Measurements from ENCODE around the gene GAB4.
"Not testable (repeated sequence)": the region's sequence is repeated elsewhere in the genome, so short reads cannot be mapped to it uniquely, and the experiment has no call there.

GAB4 gene

DNA sequence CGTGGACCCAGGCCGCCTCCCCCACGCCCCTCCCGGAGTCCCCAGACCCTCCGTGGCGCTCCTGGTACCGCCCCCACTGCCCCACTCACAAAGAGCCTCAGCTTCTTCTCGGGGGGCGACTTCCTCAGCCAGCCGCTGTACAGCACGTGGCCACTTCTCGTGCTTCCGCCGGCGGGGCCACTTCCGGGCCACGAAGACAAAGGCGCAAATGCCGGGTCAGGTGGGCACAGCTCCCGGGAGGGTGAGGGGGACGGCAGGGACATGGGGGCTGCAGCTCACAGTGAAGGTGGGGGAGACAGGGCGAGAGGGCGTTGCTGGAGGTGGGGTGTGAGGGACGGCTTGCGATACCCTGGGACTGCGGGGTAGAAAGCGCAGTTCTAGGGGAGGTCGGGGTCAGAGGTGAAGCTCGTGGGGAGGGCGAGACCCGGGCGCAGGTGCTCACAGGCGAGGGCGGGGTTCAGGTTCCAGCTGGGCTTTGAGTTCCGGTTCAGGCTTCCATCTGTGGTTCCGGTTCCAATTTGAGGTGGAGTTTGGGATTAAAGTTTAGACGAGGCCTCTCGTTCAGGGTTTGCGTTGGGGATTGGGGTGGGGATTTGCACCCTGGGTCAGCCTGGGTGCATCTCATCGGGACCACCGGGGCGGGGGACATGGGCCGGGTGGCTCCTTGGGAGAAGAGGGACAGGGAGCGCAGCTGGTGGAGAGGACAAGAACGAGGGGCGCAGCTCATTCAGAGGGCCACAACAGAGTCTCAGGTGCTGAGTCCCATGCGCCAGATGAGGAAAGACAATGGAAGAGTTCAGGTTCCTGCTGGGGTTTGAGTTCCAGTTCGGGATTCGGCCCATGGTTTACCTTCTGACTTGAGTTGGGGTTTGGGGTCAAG lies at the start of gene GAB4:
Gene GAB4, minus strand, starts transcription at position 371 of the 880 bp plus-strand sequence. Its CDS starts 108 bp downstream, at position 263.
- DNase-seq, result no peak

DNA sequence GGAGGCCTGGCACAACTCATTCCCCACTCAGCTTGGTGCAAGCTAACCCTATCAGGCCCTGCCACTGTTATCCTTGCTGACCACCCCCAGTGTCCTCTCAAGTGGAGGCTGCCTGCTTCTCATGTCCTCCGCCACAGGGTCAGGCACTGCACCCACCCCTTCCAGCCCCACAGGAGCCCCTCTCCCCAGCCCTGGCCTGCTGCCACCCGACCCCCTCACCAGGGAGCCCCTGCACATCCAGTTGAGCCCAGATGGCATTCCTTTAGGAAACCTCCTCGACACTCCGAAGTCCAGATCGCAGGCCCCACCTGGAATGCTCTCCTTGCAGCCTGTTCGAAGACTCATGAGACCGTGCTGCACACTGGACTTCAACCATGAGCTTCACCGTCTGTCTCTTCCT lies 48.8 kb upstream of the GAB4 start:
- DNase-seq, result no peak

- no peak for DNase-seq
Observed at GRCh38 chr22:17056058-17056457, 48.0 kb upstream of the GAB4 start.

GRCh38 chr22:17047656-17048055 lies 39.6 kb upstream of the GAB4 start:
- DNase-seq, result no peak

GRCh38 chr22:17046566-17047348 lies 38.7 kb upstream of the GAB4 start:
- no peak for DNase-seq

DNA sequence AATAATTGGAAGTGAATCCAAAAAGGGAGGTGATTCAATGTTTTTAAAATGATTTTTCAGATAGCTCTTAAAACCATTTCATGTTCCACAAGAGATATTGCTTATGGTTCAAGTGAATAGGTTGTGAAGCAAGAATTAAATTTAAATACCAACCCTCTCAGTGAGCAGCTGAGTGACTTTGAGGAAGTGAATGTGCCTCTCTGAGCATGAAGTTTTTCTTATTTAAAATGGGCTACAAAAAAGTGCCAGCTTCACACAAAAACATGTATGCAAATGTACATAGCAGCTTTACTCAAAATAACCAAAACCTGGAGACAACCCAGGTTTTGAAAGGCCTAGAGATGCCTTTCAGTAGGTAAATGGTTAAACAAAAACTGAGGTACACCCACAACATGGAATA lies 35.5 kb upstream of the GAB4 start:
- no peak for DNase-seq

DNA sequence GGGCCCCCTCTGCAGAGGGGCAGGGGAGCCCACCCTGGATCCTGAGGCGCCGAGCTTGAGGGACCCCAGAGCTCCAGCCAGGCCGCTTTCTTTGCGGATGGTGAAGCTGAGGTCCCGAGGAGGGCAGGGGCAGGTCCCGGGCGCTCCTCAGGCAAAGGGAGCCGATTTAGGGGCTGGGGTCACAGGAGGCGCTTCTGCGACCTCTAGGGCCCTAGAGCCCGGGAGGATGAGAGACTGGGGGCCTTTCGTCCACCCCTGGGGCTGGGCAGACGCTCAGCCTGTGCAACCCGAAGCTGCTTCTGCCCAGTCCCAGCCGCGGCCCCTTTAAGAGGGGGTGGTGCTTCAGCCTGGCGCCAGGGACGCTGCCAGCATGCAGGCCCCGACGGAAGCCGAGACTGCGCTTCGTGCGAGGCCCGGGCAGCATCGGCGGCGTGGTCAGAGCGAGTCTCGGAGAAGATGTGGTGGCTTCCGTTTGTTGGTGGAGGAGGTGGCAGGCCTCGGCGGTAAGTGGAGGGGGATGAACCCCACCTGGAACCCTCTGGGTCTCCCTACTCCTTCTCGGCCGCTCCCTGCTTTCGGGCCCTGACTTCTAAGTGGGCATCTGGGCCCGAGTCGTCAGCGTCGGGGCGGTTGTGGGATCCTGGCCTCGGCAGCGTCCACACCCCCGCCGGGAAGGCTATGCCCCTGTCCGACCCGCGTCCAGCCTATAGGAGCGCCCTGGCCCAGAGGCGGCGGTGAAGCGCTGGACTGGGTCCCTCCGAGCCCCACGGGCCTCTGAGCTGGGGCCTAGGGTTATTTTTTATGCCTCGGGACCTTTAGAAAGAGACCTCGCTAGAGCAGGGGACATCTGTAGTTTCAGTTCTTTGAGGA lies 29.1 kb upstream of the GAB4 start:
- not testable (repeated sequence) for DNase-seq

DNA sequence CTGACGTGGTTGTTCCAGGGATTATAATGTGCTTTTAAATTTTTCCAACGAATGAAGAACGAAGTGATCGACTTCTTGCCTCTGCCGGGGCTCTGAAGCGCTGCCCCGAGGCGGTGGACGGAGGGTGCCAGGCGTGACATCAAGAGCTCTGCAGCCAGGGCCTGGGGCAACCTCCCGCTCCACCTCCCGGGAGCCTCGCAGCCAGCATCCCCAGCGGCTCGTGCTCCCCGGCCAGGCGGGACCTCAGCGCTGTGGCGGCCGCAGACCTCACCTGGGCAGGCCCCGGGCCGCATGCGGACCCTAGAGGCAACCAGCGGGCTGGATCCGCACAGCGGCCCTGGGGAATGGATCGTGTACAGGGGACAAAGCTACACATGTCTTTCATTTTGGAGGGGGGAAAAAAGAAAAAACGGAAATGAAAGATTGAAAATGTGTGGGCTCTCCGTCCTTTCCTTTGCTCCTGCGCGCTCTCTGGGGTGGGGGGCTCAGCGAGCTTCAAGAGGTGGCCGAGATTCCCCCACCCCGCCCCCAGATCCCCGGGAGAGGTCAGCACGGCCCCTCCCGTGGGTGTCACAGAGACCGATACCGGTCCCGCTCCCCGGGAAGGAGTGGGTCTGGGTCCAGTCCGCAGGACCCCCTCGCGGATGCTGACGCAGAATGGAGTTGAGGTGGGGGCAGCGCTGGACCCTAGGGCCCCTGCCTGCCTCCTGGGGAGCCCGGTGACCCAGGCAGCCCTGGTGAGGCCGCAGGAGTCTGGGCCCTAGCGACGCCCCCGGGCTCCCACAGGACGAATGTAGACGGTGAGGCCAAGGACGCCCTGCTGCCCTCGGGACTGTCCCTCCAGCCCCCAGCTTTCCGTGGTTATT lies 28.2 kb upstream of the GAB4 start:
- not testable (repeated sequence) for DNase-seq

GRCh38 chr22:17035246-17035645 lies 27.2 kb upstream of the GAB4 start:
- no peak for DNase-seq

DNA sequence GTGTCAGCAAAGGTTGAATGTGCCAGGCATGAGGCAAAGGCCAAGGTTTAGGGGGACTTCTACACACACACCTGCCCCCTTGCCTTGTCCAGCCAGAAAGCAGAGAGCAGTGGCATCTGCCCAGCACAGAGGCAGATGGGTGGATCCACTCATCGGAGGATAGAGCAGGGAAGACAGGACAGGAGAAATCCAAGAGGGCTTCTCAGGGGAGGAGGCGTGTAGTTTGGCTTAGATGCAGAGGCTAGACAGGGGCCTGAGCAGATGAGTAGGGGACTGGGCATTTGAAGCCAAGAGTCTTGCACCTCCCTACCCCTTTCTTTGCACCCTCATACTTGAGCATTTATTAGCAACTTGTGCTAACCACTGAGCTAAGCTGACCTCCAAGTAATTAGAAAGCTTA lies 26.5 kb upstream of the GAB4 start:
- not testable (repeated sequence) for DNase-seq

- not testable (repeated sequence) for DNase-seq
Observed at GRCh38 chr22:17032277-17032676, 24.3 kb upstream of the GAB4 start.

DNA sequence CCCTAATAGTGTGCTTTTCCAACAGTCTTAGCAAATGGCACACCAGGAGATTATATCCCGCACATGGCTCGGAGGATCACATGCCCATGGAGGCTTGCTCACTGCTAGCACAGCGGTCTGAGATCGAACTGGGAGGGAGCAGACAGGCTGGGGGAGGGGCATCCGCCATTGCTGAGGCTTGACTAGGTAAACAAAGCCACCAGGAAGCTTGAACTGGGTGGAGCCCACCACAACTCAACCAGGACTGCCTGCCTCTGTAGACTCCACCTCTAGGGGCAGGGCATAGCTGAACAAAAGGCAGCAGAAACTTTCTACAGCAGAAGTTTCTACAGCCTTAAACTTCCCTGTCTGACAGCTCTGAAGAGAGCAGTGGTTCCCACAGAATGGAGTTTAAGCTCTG lies 16.4 kb upstream of the GAB4 start:
- DNase-seq, result not testable (repeated sequence)

GRCh38 chr22:17015552-17015951 lies 7.5 kb upstream of the GAB4 start:
- DNase-seq, result not testable (repeated sequence)

DNA sequence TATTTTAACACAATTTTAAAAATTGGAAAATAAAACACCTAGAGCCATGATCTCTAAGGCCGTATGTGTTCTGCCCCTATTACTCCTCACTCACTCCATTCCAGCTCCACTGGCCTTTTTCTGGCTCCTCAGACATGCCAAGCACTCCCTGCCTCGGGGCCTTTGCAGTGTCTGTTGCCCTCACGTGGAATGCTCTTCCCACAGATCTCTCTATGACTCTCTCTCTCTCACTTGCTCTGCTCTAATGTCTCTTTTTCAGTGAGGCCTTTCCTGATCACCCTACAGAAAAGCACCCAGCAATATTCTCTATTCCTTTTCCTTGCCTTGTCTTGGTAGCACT lies 6.0 kb upstream of the GAB4 start:
- not testable (repeated sequence) for DNase-seq

GRCh38 chr22:17013396-17014100 lies 5.5 kb upstream of the GAB4 start:
- DNase-seq, result no peak

GRCh38 chr22:17012267-17012666 lies 4.2 kb upstream of the GAB4 start:
- DNase-seq, result no peak

DNA sequence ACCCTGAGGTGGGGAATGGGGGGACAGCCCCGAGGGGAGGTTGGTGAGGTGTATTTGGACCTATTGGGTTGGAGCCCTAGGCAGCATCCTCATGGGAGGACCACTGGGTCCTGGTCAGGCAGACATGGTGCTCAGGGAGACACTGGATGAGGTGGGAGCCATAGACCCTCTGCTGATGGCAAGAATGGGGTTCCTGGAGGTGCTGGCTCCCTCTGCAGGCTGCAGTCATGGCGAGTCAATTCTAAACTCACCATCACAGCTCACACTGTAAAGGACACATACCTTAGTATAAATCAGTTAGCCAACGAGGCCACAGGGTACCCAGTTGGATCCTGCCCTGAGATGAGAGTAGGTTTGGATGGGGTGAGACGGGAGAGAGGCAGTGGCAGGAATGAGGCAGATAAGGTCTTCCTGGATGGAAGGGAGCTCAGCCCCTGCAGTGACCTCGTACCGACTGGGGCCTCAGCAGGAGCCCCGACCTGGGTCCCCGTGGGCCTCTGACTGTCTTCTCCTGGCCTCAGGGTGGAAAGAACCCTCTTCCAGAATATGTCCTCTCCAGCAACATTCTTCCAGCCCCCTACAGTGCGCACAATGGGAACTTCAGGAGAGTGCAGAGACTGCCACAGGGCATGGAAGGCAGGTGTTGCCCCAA lies 1.7 kb upstream of the GAB4 start:
- no peak for DNase-seq

- no peak for DNase-seq
Observed at GRCh38 chr22:17007257-17007656, 765 bp downstream of the GAB4 start.

DNA sequence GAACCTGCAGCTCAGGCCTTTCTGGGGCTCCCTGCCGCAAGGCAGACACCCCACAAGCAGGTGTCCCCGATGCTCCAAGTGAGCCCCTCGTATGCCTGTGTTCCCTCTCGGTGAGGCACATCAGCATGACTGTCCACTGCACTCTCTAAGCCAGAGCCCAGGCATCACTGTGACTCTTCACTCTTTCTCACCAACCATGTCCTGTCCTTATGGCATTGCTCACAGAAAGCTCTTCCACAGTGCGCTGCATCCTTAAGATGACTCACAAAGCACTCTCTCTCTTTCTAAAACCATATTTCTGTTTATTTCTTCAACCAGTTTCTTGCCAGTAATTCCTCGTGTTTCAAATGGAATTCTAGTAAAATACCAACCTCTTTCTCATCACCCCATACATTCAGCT lies 18.1 kb downstream of the GAB4 start:
- DNase-seq, result no peak

DNA sequence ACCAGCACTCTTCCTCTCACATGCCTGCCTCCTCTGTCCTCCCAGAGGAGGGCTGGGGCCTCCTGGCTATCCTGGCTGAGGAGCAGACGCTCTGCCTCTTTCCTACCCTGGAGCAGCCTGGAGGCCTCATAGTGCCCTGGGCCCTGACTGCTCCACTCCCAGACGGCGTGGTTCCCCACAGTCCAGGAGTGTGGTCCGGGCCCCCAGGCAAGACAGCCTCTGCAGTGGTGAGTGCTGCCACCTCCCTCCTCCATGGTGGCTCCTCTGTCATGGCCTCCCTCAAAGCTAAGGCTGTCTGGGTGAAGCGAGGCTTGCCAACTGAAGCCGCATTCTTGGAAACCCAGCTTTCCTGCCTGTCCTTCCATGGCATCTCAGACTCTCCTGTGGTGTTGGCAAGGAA lies 19.8 kb downstream of the GAB4 start:
- DNase-seq, result no peak

GRCh38 chr22:16987822-16988221 lies 20.2 kb downstream of the GAB4 start:
- DNase-seq, result no peak
